Subcutaneous abdominal adipose tissue (tissue), 5 donors: Measurements from ENCODE around the gene PLXDC2.
"Not testable (repeated sequence)": the region's sequence is repeated elsewhere in the genome, so short reads cannot be mapped to it uniquely, and the experiment has no call there.

Experiments
- H3K27ac ChIP-seq: one replicate; pipeline ENCODE4 v1.7.0; 2013; ENCODE audit warnings: low read depth, mild to moderate bottlenecking, inconsistent platforms, low read length, moderate library complexity
- H3K27me3 ChIP-seq, 5 donors: one replicate each; pipeline ENCODE4 v1.7.0; 2013; ENCODE audit warnings: low read length in 5 of 5, inconsistent platforms in 1 of 5; ENCODE audit not compliant: control insufficient read depth in 5 of 5, insufficient read depth in 4 of 5
- H3K36me3 ChIP-seq, 5 donors: one replicate each; pipeline ENCODE4 v1.7.0; 2013; ENCODE audit warnings: low read length in 5 of 5; ENCODE audit not compliant: control insufficient read depth in 5 of 5, insufficient read depth in 5 of 5
- H3K4me1 ChIP-seq, 5 donors: one replicate each; pipeline ENCODE4 v1.7.0; 2013; ENCODE audit warnings: low read length in 5 of 5, mild to moderate bottlenecking in 3 of 5, moderate library complexity in 1 of 5; ENCODE audit not compliant: control insufficient read depth in 5 of 5, insufficient read depth in 5 of 5
- H3K4me3 ChIP-seq, 5 donors: one replicate each; pipeline ENCODE4 v1.7.0; 2013; ENCODE audit warnings: low read length in 5 of 5, low read depth in 1 of 5
- H3K9ac ChIP-seq, 5 donors: one replicate each; pipeline ENCODE4 v1.7.0; 2013; ENCODE audit warnings: low read length in 5 of 5, mild to moderate bottlenecking in 4 of 5, moderate library complexity in 3 of 5
- H3K9me3 ChIP-seq, 5 donors: one replicate each; pipeline ENCODE4 v1.7.0; 2013; ENCODE audit warnings: low read length in 5 of 5; ENCODE audit not compliant: control insufficient read depth in 5 of 5
- donor health status: healthy.
- donor health status: healthy.
- donor health status: healthy.
- donor health status: healthy.
- donor health status: healthy.

PLXDC2 gene

GRCh38 chr10:19816411-19817230, at the start of gene PLXDC2:
Gene PLXDC2, plus strand, starts transcription at chr10:19816432.
- Histone ChIP-seq H3K27me3 (peaks cover 0 to 4% (median 2%) of the 10 kb centered on the region in 5 donors), H3K27ac (peak within 1 kb of the TSS; percentile 67), H3K4me3 (peak within 1 kb of the TSS; percentile 90 to 96 (median 91)), H3K36me3 (no peaks in the 10 kb centered on the region), H3K9me3 (peaks cover 0 to 2% (median 0%) of the 10 kb centered on the region in 5 donors), H3K9ac (peak within 1 kb of the TSS; percentile 21 to 92 (median 73)), H3K4me1 (peaks cover 0 to 43% (median 37%) of the 10 kb centered on the region in 5 donors)

GRCh38 chr10:19767876-19768275, 48.4 kb upstream of the PLXDC2 start:
- Histone ChIP-seq H3K9ac (no peak overlapping the region), H3K36me3 (no peaks in the 10 kb centered on the region), H3K27me3 (no peaks in the 10 kb centered on the region), H3K27ac (no peak overlapping the region), H3K4me3 (no peak overlapping the region), H3K9me3 (no peaks in the 10 kb centered on the region), H3K4me1 (peaks cover 0 to 2% (median 0%) of the 10 kb centered on the region in 5 donors)

- H3K27ac ChIP-seq: not testable (repeated sequence)
Measured at GRCh38 chr10:19769826-19770225, 46.4 kb upstream of the PLXDC2 start.

GRCh38 chr10:19772972-19773371, 43.3 kb upstream of the PLXDC2 start:
- Histone ChIP-seq H3K9me3 (no peaks in the 10 kb centered on the region), H3K27ac (no peak overlapping the region), H3K36me3 (no peaks in the 10 kb centered on the region), H3K27me3 (no peaks in the 10 kb centered on the region), H3K9ac (no peak overlapping the region), H3K4me3 (no peak overlapping the region), H3K4me1 (peaks cover 0 to 2% (median 0%) of the 10 kb centered on the region in 5 donors)

More at GRCh38 chr10:19769826-19770225, 46.4 kb upstream of the PLXDC2 start:
- H3K27me3 ChIP-seq, H3K4me3 ChIP-seq, H3K4me1 ChIP-seq, H3K36me3 ChIP-seq, H3K9me3 ChIP-seq, H3K9ac ChIP-seq: not testable (repeated sequence)

- H3K27ac ChIP-seq: no peak overlapping the region
- no peaks in the 10 kb centered on the region for H3K36me3 ChIP-seq
- no peak overlapping the region for H3K4me3 ChIP-seq
- no peaks in the 10 kb centered on the region for H3K27me3 ChIP-seq
- no peaks in the 10 kb centered on the region for H3K4me1 ChIP-seq
- no peak overlapping the region for H3K9ac ChIP-seq
- no peaks in the 10 kb centered on the region for H3K9me3 ChIP-seq
Measured at GRCh38 chr10:19775296-19775695, 40.9 kb upstream of the PLXDC2 start.

- no peaks in the 10 kb centered on the region for H3K27me3 ChIP-seq
- H3K9ac ChIP-seq: no peak overlapping the region
- H3K4me3 ChIP-seq: no peak overlapping the region
- H3K9me3 ChIP-seq: no peaks in the 10 kb centered on the region
- no peaks in the 10 kb centered on the region for H3K4me1 ChIP-seq
- no peak overlapping the region for H3K27ac ChIP-seq
- H3K36me3 ChIP-seq: no peaks in the 10 kb centered on the region
Measured at GRCh38 chr10:19777806-19778205, 38.4 kb upstream of the PLXDC2 start.

- no peak overlapping the region for H3K4me3 ChIP-seq
- no peaks in the 10 kb centered on the region for H3K36me3 ChIP-seq
- H3K27ac ChIP-seq: no peak overlapping the region
- no peaks in the 10 kb centered on the region for H3K27me3 ChIP-seq
- no peaks in the 10 kb centered on the region for H3K9me3 ChIP-seq
- no peak overlapping the region for H3K9ac ChIP-seq
- H3K4me1 ChIP-seq: no peaks in the 10 kb centered on the region
Measured at GRCh38 chr10:19778996-19779395, 37.2 kb upstream of the PLXDC2 start.

GRCh38 chr10:19782430-19783089, 33.7 kb upstream of the PLXDC2 start:
- Histone ChIP-seq H3K9ac (no peak overlapping the region), H3K36me3 (no peaks in the 10 kb centered on the region), H3K4me3 (no peak overlapping the region), H3K9me3 (no peaks in the 10 kb centered on the region), H3K27me3 (no peaks in the 10 kb centered on the region), H3K4me1 (peaks cover 0 to 3% (median 0%) of the 10 kb centered on the region in 5 donors), H3K27ac (no peak overlapping the region)

GRCh38 chr10:19783721-19784120, 32.5 kb upstream of the PLXDC2 start:
- H3K9me3 ChIP-seq: no peaks in the 10 kb centered on the region
- H3K4me3 ChIP-seq: no peak overlapping the region
- H3K4me1 ChIP-seq: peaks cover 0 to 3% (median 0%) of the 10 kb centered on the region in 5 donors
- no peak overlapping the region for H3K27ac ChIP-seq
- H3K27me3 ChIP-seq: no peaks in the 10 kb centered on the region
- no peak overlapping the region for H3K9ac ChIP-seq
- H3K36me3 ChIP-seq: no peaks in the 10 kb centered on the region

- Histone ChIP-seq H3K9me3 (no peaks in the 10 kb centered on the region), H3K27me3 (no peaks in the 10 kb centered on the region), H3K4me1 (peaks cover 0 to 3% (median 0%) of the 10 kb centered on the region in 5 donors), H3K36me3 (no peaks in the 10 kb centered on the region), H3K9ac (no peak overlapping the region), H3K4me3 (no peak overlapping the region), H3K27ac (no peak overlapping the region)
Measured at GRCh38 chr10:19785366-19785765, 30.9 kb upstream of the PLXDC2 start.
